ENCODE data around the gene METTL17. TPM values are rescaled to one million over a fixed set of nuclear protein-coding genes. Genes with fewer than 3 reads are reported as not detected.
"Not testable (repeated sequence)": the region's sequence is repeated elsewhere in the genome, so short reads cannot be mapped to it uniquely, and the experiment has no call there.

METTL17 gene
- total RNA-seq, 1 experiment from 2014 or later: 71.8 TPM

- DNase-seq (ENCODE audit: low spot score): no peak
These were observed 35.0 kb downstream of the METTL17 start, which contains the start of gene NDRG2 for GRCh38 chr14:21024585-21025370. Gene NDRG2, minus strand, starts transcription at chr14:21025061. Its CDS starts 1,746 bp downstream, at chr14:21023315.

DNA sequence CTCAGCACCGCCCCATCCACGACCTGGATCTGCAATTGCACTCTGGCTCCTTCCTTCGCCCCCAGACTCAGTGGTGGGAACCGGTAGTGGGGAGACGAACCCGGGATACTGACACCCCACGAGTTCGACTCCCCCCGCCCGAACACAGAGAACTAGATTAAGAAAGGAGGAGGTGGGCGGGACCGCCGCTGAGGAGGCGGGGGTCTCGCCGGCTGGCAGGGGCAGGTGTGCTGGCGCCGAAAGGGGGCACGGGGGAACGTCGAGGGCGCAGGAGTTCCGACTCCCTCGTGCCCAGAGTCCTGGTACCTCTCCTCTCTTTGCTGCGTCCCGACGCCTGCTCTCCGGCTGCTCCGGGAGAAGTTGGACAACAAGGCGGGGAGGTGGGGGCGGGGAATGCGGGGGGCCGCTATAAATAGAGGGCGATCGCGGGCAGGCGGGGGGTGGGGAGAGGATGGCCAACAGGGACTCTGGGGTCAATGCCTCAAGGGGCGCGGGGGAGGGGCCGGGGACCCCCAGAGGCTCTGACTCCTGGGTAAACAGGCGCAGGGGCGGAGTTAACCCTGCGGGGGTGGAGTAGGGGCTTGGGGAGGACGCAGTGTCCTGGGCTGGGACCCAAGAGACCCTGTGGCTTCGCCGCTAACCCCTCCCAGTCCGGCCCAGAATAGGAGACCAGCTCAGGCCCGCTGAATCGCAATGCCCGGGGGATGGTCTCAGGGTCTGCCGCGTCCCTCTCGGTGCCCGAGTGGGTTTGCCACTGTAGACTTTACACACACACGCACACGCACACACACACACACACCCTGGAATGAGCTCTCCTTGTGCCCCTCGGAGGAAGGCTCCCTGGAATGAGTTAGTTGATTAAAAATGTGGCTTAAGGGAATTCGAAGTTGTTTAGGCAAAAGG, 35.8 kb downstream of the METTL17 start:
- no peak for DNase-seq (ENCODE audit: low spot score)

- no peak for DNase-seq (ENCODE audit: low spot score)
These were observed 36.7 kb downstream of the METTL17 start for GRCh38 chr14:21026274-21026987.

GRCh38 chr14:21026988-21027315, 37.2 kb downstream of the METTL17 start:
- DNase-seq (ENCODE audit: low spot score): no peak

GRCh38 chr14:21029917-21030316, 40.1 kb downstream of the METTL17 start, which contains the start of gene TPPP2:
Gene TPPP2, plus strand, starts transcription at chr14:21030217. Its CDS starts 365 bp downstream, at chr14:21030582.
- no peak for DNase-seq (ENCODE audit: low spot score)

DNA sequence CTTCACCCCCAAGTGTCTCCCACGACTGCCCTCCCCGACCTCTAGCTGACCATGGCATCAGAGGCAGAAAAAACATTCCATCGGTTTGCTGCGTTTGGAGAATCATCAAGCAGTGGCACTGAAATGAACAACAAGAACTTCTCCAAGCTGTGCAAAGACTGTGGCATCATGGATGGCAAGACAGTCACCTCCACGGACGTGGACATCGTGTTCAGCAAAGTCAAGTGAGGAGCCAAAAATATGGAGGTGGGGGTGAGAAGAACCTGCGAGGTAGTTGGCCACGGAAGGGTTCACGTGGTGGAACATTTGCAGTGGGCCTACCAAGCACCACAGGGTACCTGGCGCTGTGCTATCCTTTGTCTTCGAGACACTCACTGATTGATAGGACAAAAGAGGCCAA, 40.8 kb downstream of the METTL17 start:
- no peak for DNase-seq (ENCODE audit: low spot score)

- DNase-seq (ENCODE audit: low spot score): no peak
These were observed 42.7 kb downstream of the METTL17 start for GRCh38 chr14:21032326-21033132.

DNA sequence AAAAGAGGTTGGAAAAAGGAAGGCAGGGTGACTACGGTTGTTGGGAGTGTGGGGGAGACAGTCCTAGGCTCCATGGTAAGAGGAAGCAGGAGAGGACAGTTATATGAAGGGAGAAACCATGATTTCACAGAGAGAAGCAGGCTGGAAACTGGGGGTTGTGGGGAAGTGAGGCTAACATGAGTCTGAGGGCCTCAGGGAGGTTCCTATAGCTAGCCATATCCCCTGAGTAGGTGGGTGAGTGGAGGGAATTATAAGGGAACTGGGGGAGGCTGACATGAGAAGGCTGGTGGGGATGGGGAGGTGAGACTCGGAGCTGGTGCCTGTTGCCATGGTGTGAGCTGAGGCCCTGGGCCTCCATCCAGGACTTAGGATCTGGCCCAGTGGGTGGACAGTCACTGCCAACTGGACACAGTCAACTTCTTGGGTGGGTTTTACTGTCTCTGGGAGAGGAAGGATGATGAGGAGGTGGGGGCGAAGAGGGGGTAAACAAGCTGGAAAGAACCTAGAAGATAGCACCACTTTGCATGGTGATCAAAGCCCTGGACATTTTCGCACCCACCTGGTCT, 43.4 kb downstream of the METTL17 start:
- no peak for DNase-seq (ENCODE audit: low spot score)

GRCh38 chr14:21034707-21035106, 44.9 kb downstream of the METTL17 start, which contains the start of gene RNASE13:
Gene RNASE13, minus strand, starts transcription at chr14:21034807. Its CDS starts 519 bp downstream, at chr14:21034288.
- DNase-seq (ENCODE audit: low spot score): no peak

DNA sequence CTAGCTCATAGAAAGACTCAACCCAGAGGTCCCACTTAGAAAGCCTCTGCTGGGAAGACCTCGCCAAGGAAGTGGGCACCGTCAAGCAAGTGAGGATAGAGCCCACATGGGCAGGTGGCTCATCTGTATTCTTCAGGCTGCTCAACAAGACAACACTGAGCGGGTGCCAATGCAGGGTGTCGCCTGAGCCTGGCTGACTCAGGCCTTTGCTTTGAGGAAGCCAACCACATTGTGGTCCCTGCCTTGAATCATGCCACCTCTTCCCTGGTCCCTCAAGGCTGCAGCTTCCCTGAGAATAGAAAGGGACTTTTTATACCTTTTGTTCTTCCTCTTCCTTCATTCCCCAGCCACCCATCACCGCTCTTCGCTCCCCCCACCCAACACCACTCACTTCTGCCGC, 47.0 kb downstream of the METTL17 start:
- no peak for DNase-seq (ENCODE audit: low spot score)

DNA sequence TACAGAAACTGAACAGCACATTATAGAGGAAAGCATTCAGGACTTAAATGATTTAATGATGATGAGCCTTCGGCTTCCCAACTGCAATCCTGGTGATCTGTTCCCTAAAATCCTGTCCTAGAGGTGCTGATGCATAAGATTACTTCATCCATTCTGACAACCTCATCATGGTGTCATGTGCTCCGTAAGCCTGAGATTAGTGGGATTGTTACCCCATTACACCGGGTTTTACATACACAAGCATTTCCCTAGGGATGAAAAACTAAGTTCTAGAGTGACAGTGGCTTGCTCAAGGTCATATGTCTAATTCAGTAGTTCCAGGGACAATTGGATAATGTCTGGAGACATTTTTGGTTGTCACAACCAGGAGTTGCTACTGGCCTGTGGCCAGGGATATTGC, 47.4 kb downstream of the METTL17 start:
- no peak for DNase-seq (ENCODE audit: low spot score)

GRCh38 chr14:21038441-21039422, 49.0 kb downstream of the METTL17 start:
- DNase-seq (ENCODE audit: low spot score): no peak

GRCh38 chr14:21039585-21040369, 50.0 kb downstream of the METTL17 start:
- DNase-seq (ENCODE audit: low spot score): peak; percentile 27

DNA sequence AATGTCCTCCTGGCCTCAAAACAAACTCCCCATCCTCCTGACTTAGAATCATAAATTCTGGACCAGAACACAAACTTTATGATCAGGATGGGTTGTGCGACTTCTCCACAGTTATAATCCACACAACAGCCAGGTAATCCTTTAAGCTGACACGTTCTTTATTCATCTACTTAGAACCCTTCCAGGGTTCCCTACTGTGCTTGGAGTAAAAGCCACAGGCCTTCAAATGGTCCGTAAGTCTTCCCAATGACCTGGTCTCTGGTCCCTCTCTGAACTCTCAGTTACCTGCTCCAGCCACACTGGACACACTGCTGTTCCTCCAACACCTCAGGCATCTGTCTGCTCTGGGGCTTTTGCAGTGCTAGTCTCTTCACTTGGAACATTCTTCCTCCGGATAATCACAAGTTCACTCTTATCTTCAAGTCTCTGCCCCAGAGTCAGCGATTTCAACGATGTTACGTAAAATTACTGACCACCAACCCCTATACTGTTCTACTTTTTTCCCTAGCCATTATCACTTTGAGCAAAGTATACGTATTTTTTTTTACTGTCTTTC, 50.7 kb downstream of the METTL17 start:
- DNase-seq (ENCODE audit: low spot score): no peak

DNA sequence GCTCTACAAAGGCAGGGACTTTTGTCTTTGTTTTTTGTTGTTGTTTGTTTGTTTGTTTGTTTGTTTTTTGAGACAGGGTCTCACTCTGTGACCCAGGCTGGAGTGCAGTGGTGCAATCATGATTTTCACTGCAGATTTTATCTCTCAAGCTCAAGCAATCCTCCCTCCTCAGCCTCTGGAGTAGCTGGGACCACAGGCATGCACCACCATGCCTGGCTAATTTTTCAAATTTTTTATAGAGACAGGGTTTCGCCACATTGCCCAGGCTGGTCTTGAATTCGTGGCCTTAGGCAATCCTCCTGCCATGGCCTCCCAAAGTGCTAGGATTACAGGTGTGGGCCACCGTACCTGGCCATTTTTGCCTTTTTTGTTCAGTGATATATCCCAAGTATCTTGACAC, 51.2 kb downstream of the METTL17 start:
- not testable (repeated sequence) for DNase-seq (ENCODE audit: low spot score)

- peak; percentile 52 for DNase-seq (ENCODE audit: low spot score)
These were observed 52.1 kb downstream of the METTL17 start, which contains the start of gene RNASE7 for GRCh38 chr14:21041676-21042433. Gene RNASE7, plus strand, starts transcription at chr14:21042362. Its CDS starts 631 bp downstream, at chr14:21042993.

- no peak for DNase-seq (ENCODE audit: low spot score)
These were observed 53.1 kb downstream of the METTL17 start for GRCh38 chr14:21042918-21043317.
